Stimulated activated CD4-positive, alpha-beta T cell treated with anti-CD3 and anti-CD28 coated beads, Interleukin-2, amount 100 ng/mL, for 4 hours (primary cell): ENCODE data around the gene PRXL2A.
A peak's percentile ranks its signal among the peaks of the same experiment; 100 is the strongest.

Source experiments
- DNase-seq: peaks from one replicate; pipeline ENCODE4 v3.0.0-alpha.2; 2020; ENCODE audit warnings: low read depth

Gene PRXL2A

GRCh38 chr10:80461208-80462183 lies 53.1 kb downstream of the PRXL2A start:
- DNase-seq = no peak

GRCh38 chr10:80462299-80462980 lies 54.1 kb downstream of the PRXL2A start:
- no peak for DNase-seq

GRCh38 chr10:80462981-80463741 lies 54.8 kb downstream of the PRXL2A start:
- DNase-seq = no peak

- DNase-seq = no peak
These were observed 55.5 kb downstream of the PRXL2A start for GRCh38 chr10:80463868-80464267.

DNA sequence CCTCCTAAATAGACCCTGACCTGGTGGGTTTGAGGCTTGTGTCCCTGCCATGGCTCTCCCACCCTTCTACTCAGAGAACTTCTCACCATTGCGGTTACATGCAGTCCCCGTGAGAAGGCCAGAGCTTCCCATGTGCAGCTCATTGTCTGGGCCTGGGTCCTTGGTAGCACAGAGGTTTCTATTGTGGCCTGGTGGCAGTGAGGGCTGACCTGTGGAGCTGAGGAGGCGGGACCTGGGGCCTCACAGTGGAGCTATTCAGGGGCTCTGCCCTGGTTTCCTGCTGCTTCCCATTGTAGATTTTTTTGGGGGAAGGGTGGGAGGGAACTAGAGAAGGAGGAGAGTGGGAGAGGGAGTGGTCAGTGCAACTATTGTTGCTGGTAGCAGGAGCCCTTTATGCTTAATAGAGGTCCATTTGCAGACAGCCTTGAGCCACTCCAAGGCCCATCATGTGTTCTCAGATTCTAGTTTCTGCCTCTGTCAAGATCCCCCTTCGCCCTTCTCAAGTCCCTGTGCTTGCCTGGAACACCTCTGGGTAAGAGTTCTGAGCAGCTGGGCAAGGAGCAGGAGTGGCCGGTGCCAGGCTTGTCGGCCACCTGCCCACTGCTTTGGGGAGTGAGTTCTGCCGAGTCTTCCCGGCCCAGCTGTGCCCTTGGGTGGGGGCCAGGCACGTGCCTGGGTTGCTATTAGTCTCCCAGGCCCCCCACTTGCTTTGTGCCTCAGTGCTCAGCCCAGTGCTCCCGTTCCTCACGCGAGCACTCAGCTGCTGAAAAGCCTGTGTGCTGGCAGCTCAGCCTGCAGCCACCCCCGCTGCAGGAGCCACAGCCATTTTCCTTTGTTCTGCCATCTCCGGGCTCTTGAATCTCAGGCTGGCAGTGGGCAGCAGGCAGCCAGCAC lies 56.5 kb downstream of the PRXL2A start:
- DNase-seq = no peak

DNA sequence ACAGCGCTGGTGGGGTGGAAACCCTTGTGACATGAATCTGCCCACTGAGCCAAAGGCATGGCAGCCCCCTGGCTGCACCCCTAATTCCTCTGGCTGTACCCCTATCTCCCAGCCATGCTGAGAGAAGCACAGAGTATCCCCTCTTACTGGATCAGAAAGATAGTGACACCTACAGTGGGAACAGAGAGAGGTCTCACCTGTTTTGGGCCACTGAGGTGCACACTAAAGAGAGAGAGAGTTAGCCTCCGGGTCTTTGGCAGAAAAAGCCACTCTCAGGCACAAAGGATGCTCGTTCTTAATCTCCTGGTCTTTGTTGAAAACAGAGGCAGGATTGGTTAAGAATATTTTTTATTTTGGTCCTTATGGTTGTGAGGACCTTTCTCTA lies 57.1 kb downstream of the PRXL2A start:
- no peak for DNase-seq

- no peak for DNase-seq
These were observed 57.7 kb downstream of the PRXL2A start for GRCh38 chr10:80465839-80466590.

- no peak for DNase-seq
These were observed 58.5 kb downstream of the PRXL2A start for GRCh38 chr10:80466724-80467326.

- peak; percentile 46 for DNase-seq
These were observed 59.7 kb downstream of the PRXL2A start for GRCh38 chr10:80468002-80468401.

- no peak for DNase-seq
These were observed 60.6 kb downstream of the PRXL2A start for GRCh38 chr10:80468806-80469421.

GRCh38 chr10:80470266-80470665 lies 61.9 kb downstream of the PRXL2A start:
- DNase-seq = no peak

DNA sequence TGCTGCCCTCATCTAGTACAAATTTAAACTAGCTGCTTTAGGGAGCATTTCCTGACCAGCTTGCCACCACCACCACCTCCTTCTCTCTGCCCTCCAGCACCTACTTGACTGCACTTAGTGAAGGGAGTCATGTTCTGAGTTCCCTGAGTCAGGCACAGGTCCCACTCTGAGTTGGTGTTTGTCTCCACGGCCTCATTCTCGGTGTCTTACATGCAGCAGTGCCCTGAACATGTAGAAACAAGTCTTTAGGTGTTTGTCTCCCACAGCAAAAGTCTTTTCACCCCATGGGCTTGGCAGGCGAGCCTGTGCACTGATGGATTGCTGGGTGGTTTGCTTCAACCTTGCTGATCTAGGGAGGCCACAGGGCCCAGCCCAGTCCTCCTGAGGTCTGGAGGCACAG lies 62.6 kb downstream of the PRXL2A start:
- no peak for DNase-seq

DNA sequence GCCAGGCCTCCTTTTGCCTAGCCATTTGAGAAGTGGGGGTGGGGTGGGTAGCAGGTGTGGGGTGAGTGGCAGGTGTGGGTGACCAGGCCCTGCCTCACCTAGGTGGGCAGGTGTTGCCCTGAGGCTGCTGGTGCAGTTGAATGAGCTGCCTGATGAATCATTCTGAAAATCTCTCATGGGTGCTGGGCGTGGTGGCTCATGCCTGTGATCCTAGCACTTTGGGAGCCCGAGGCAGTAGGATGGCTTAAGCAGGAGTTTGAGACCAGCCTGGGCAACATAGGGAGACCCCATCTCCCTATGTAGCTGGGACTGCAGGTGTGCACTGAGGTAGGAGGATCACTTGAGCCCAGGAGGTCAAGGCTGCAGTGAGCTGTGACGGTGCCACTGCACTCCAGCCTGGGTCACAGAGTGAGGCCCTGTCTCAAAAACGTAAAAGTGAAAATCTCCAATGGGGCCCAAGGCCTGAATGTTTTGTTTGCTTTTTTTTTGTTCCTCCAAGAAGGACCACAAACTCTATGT lies 63.4 kb downstream of the PRXL2A start:
- no peak for DNase-seq

- no peak for DNase-seq
These were observed 64.1 kb downstream of the PRXL2A start for GRCh38 chr10:80472234-80473095.

GRCh38 chr10:80473096-80473657 lies 64.8 kb downstream of the PRXL2A start:
- no peak for DNase-seq

- no peak for DNase-seq
These were observed 65.6 kb downstream of the PRXL2A start for GRCh38 chr10:80473692-80474596.

DNA sequence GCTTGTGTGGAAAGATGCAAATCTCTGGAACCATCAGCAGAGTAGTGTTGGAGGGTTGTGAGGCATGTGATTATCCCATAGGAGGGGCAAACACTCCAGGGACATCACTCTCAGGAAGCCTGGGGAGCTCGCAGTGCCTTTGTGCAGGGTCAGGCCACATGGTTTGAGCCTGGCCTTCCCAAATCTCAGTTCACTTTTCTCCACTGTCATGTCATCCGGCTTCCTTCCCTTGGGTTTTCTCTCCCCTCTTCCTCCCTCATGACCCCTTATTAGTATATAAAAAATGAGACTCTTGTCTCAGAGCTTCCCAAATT lies 66.2 kb downstream of the PRXL2A start:
- no peak for DNase-seq
